ENCODE data around the gene ARHGAP36.

GRCh38 chrX:131058136-131058868 is at the start of gene ARHGAP36:
- TF ChIP-seq ARNT (IDR thresholded peaks at IDR 0.05) (no peak), BHLHE40 (IDR thresholded peaks at IDR 0.05; ENCODE audit: borderline replicate concordance) (no peak)

Measured in HEK293T (cell line).